Neuronal stem cell (in vitro differentiated cells): ENCODE measurements around the gene KIAA0753.

ENCODE experiments used
- DNase-seq: peaks from one replicate; pipeline ENCODE4 v3.0.0-alpha.2; 2013; ENCODE audit warnings: low spot score
- H2AFZ ChIP-seq: one replicate; pipeline ENCODE4 v1.6.1; 2013; ENCODE audit warnings: mild to moderate bottlenecking, low read length, inconsistent platforms
- H2AK5ac ChIP-seq: 2 replicates; pipeline ENCODE4 v1.6.1; 2013; ENCODE audit warnings: low read depth, mild to moderate bottlenecking, inconsistent platforms, low read length, moderate library complexity, mixed read lengths
- H2BK120ac ChIP-seq: 2 replicates; pipeline ENCODE4 v1.6.1; 2013; ENCODE audit warnings: low read depth, mild to moderate bottlenecking, inconsistent platforms, low read length, moderate library complexity, mixed read lengths
- H2BK12ac ChIP-seq: one replicate; pipeline ENCODE4 v1.6.1; 2013; ENCODE audit warnings: low read length, inconsistent platforms
- H2BK15ac ChIP-seq: 2 replicates; pipeline ENCODE4 v1.6.1; 2013; ENCODE audit warnings: mild to moderate bottlenecking, low read length, inconsistent platforms, mixed read lengths
- H2BK5ac ChIP-seq: one replicate; pipeline ENCODE4 v1.6.1; 2013; ENCODE audit warnings: inconsistent platforms, mild to moderate bottlenecking, low read length, moderate library complexity
- H3K14ac ChIP-seq: one replicate; pipeline ENCODE4 v1.6.1; 2013; ENCODE audit warnings: low read length, inconsistent platforms
- H3K18ac ChIP-seq: 2 replicates; pipeline ENCODE4 v1.6.1; 2013; ENCODE audit warnings: low read length, inconsistent platforms
- H3K23ac ChIP-seq: 2 replicates; pipeline ENCODE4 v1.6.1; 2013; ENCODE audit warnings: low read depth, mild to moderate bottlenecking, mixed read lengths, low read length, inconsistent platforms; ENCODE audit not compliant: poor library complexity
- H3K27ac ChIP-seq: replicated peaks from 3 replicates; pipeline ENCODE4 v1.5.1; 2013; ENCODE audit warnings: low read length, inconsistent platforms
- H3K27me3 ChIP-seq, 3 experiments: 2 replicates each; pipeline ENCODE4 v1.6.1; 2013; ENCODE audit warnings: low read length in 3 of 3, mild to moderate bottlenecking in 2 of 3, inconsistent platforms in 1 of 3, low read depth in 1 of 3, mixed read lengths in 1 of 3, moderate library complexity in 1 of 3; ENCODE audit not compliant: control insufficient read depth in 3 of 3, insufficient read depth in 3 of 3
- H3K36me3 ChIP-seq, 2 donors: replicated peaks in 1 of 2; 2 replicates each; pipeline ENCODE4 v1.6.1; 2013; ENCODE audit warnings: low read length in 2 of 2; ENCODE audit not compliant: control insufficient read depth in 2 of 2, insufficient read depth in 2 of 2
- H3K4ac ChIP-seq: 2 replicates; pipeline ENCODE4 v1.6.1; 2013; ENCODE audit warnings: inconsistent platforms, mild to moderate bottlenecking, low read length, moderate library complexity
- H3K4me1 ChIP-seq, 2 donors: 1 replicate in 1 of 2; 2 replicates in 1 of 2; pipeline ENCODE4 v1.6.1; 2013; ENCODE audit warnings: low read length in 2 of 2, low read depth in 1 of 2; ENCODE audit not compliant: control insufficient read depth in 2 of 2, insufficient read depth in 1 of 2
- H3K4me2 ChIP-seq: one replicate; pipeline ENCODE4 v1.6.1; 2013; ENCODE audit warnings: mild to moderate bottlenecking, low read length, inconsistent platforms; ENCODE audit not compliant: insufficient read depth, poor library complexity, severe bottlenecking
- H3K4me3 ChIP-seq, 2 donors: 2 replicates each; pipeline ENCODE4 v1.5.1; 2013; ENCODE audit warnings: low read length in 2 of 2, mild to moderate bottlenecking in 2 of 2, inconsistent platforms in 1 of 2, moderate library complexity in 1 of 2
- H3K79me1 ChIP-seq: one replicate; pipeline ENCODE4 v1.6.1; 2013; ENCODE audit warnings: low read depth, mild to moderate bottlenecking, inconsistent platforms, low read length, moderate library complexity
- H3K9ac ChIP-seq: one replicate; pipeline ENCODE4 v1.6.1; 2013; ENCODE audit warnings: mild to moderate bottlenecking, low read depth, low read length, inconsistent platforms; ENCODE audit not compliant: poor library complexity
- H3K9me3 ChIP-seq, 2 donors: replicated peaks in 1 of 2; 2 replicates each; pipeline versions ENCODE3 to v1.6.1; 2013; ENCODE audit warnings: low read length in 2 of 2, mild to moderate bottlenecking in 2 of 2, inconsistent platforms in 1 of 2, low read depth in 1 of 2, mixed read lengths in 1 of 2, moderate library complexity in 1 of 2; ENCODE audit not compliant: control insufficient read depth in 2 of 2, insufficient read depth in 1 of 2
- H4K8ac ChIP-seq: one replicate; pipeline ENCODE4 v1.6.1; 2013; ENCODE audit warnings: low read depth, mild to moderate bottlenecking, inconsistent platforms, low read length, moderate library complexity
- H4K91ac ChIP-seq: one replicate; pipeline ENCODE4 v1.6.1; 2013; ENCODE audit warnings: low read length, low read depth, mild to moderate bottlenecking, inconsistent platforms; ENCODE audit not compliant: poor library complexity
- WGBS, 2 donors: extraction: QIAGEN DNeasy Blood & Tissue Kit; methylation state at CpG; one replicate each; pipeline ENCODE4 v1.1.7; 2013; ENCODE audit warnings: missing lambda C conversion rate in 2 of 2, mixed read lengths in 1 of 2; ENCODE audit not compliant: insufficient read length in 2 of 2, insufficient replicate concordance in 1 of 2; ENCODE audit errors: extremely low coverage in 2 of 2; 5-methylcytosine and 5-hydroxymethylcytosine counted together

Gene KIAA0753

DNA sequence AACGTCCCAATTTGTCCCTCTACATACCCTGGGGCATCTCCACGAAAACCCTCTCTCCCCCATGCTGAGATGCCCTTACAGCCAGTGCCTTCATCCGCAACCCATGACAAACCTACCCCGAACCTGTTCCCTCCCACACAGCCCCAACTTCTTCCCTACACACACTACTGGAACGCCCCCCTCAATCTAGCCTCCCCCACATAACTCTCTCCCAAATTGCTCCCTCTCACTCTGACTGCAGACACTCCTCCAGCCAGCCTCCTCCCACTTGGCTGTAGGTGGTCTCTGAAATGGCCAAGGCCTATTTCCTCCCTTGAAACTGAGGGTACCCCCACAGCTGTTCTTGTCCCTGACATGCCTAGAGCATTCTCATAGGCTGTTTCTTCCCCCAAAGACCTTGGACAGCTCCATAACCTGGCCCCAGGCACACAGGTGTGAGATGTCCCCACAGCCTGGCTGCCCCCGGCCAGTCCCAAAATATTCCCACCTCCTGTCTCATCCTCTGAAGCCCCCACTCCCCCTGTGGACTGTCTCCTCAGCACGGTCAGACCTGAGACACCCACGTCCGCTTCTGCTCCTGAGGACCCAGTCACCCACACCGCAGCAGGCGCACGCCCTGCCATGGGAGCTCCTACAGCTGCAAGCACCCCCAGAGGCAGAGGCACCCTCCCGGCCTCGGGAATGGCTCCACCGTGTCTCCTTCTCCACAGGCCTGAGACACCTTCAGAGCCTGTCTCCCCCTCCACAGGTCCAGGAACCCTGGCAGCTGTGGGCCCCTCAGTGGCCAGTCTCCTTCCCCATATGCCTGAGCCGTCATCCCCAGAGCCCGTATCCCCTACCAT is 3.7 kb downstream of the KIAA0753 start:
- H3K18ac ChIP-seq, result no peak overlapping the region
- no CpG with 5 or more reads among the region's 17 CpGs for WGBS, 2 donors

GRCh38 chr17:6636105-6636504 is 4.4 kb downstream of the KIAA0753 start:
- Histone ChIP-seq H3K79me1 (peaks cover 33% of the 10 kb centered on the region), H3K23ac (no peak overlapping the region), H3K9me3 (peaks cover 0 to 4% of the 10 kb centered on the region in 2 donors), H2AFZ (no peak overlapping the region), H2BK120ac (no peak overlapping the region), H2AK5ac (no peak overlapping the region), H3K36me3 (peaks cover 8 to 65% of the 10 kb centered on the region in 2 donors), H3K4me3 (no peak overlapping the region), H3K4me1 (peaks cover 7% of the 10 kb centered on the region in 2 donors), H2BK15ac (no peak overlapping the region), H3K27ac (no peak overlapping the region), H3K18ac (no peak overlapping the region), H3K9ac (no peak overlapping the region), H3K27me3 (no peaks in the 10 kb centered on the region), H4K91ac (peak overlapping the region; percentile 53), H3K4me2 (no peak overlapping the region), H3K4ac (no peak overlapping the region), H2BK12ac (no peak overlapping the region), H3K14ac (no peak overlapping the region), H2BK5ac (no peak overlapping the region), H4K8ac (no peak overlapping the region)
- no peak for DNase-seq
- no CpG with 5 or more reads among the region's 2 CpGs for WGBS, 2 donors

More for the DNA sequence above, 3.7 kb downstream of the KIAA0753 start:
- Histone ChIP-seq H3K4ac (no peak overlapping the region), H3K4me1 (peaks cover 9% of the 10 kb centered on the region in 2 donors), H3K27me3 (no peaks in the 10 kb centered on the region), H3K9me3 (peaks cover 0 to 4% of the 10 kb centered on the region in 2 donors), H2AK5ac (no peak overlapping the region), H3K4me2 (no peak overlapping the region), H3K79me1 (peaks cover 33% of the 10 kb centered on the region), H3K9ac (no peak overlapping the region), H2AFZ (no peak overlapping the region), H2BK15ac (no peak overlapping the region), H2BK5ac (peak overlapping the region; percentile 82), H3K36me3 (peaks cover 8 to 58% of the 10 kb centered on the region in 2 donors), H4K8ac (peak overlapping the region; percentile 43), H2BK120ac (no peak overlapping the region), H3K23ac (no peak overlapping the region), H2BK12ac (no peak overlapping the region), H3K4me3 (no peak overlapping the region), H3K27ac (no peak overlapping the region), H3K14ac (no peak overlapping the region), H4K91ac (peak overlapping the region; percentile 53)
- no peak for DNase-seq

DNA sequence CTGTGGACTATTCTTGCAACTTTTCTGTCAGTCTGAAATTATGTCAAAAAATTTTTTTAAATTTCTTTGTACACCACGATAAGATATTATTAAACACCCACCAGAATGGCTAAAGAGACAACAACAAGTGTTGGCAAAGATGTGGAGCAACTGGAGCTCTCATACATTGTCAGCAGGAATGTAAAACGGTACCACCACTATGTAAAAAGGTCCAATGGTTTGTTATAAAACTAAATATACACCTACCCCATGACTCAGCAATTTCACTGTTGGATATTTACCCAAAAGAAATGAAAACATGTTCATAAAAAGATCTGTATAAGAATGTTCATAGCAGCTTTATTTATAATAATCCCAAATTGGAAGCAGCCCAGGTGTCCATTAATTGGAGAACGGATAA is 7.2 kb downstream of the KIAA0753 start:
- no peaks in the 10 kb centered on the region for H3K27me3 ChIP-seq
- no peak overlapping the region for H2BK15ac ChIP-seq
- H3K4me2 ChIP-seq, result no peak overlapping the region
- no peak overlapping the region for H2BK12ac ChIP-seq
- H3K4ac ChIP-seq, result no peak overlapping the region
- no peak overlapping the region for H3K18ac ChIP-seq
- no peak for DNase-seq
- H2BK5ac ChIP-seq, result no peak overlapping the region
- no CpG with 5 or more reads among the region's 3 CpGs for WGBS, 2 donors
- peaks cover 14% of the 10 kb centered on the region for H3K79me1 ChIP-seq
- H4K91ac ChIP-seq, result no peak overlapping the region
- H4K8ac ChIP-seq, result no peak overlapping the region
- no peak overlapping the region for H3K23ac ChIP-seq
- H3K14ac ChIP-seq, result no peak overlapping the region
- H3K4me1 ChIP-seq, result no peaks in the 10 kb centered on the region
- no peak overlapping the region for H3K27ac ChIP-seq
- no peak overlapping the region for H2AK5ac ChIP-seq
- H3K36me3 ChIP-seq, result peaks cover 11 to 93% of the 10 kb centered on the region in 2 donors
- H3K9me3 ChIP-seq, result peaks cover 0 to 4% of the 10 kb centered on the region in 2 donors
- no peak overlapping the region for H2AFZ ChIP-seq
- H2BK120ac ChIP-seq, result no peak overlapping the region
- H3K4me3 ChIP-seq, result no peak overlapping the region
- H3K9ac ChIP-seq, result no peak overlapping the region

- H2BK5ac ChIP-seq, result no peak overlapping the region
- H3K23ac ChIP-seq, result no peak overlapping the region
- no peak overlapping the region for H2BK12ac ChIP-seq
- no peak overlapping the region for H2AFZ ChIP-seq
- H3K27ac ChIP-seq, result no peak overlapping the region
- H2BK15ac ChIP-seq, result no peak overlapping the region
- peaks cover 14 to 97% of the 10 kb centered on the region in 2 donors for H3K36me3 ChIP-seq
- no peak overlapping the region for H4K91ac ChIP-seq
- no peak overlapping the region for H3K9ac ChIP-seq
- H2AK5ac ChIP-seq, result no peak overlapping the region
- no peaks in the 10 kb centered on the region for H3K4me1 ChIP-seq
- no peak overlapping the region for H3K4ac ChIP-seq
- no peak overlapping the region for H2BK120ac ChIP-seq
- DNase-seq, result no peak
- H3K18ac ChIP-seq, result no peak overlapping the region
- H4K8ac ChIP-seq, result no peak overlapping the region
- peaks cover 10% of the 10 kb centered on the region for H3K79me1 ChIP-seq
- H3K9me3 ChIP-seq, result peaks cover 0 to 4% of the 10 kb centered on the region in 2 donors
- no peak overlapping the region for H3K4me3 ChIP-seq
- H3K27me3 ChIP-seq, result no peaks in the 10 kb centered on the region
- no peak overlapping the region for H3K4me2 ChIP-seq
- H3K14ac ChIP-seq, result no peak overlapping the region
Observed at GRCh38 chr17:6632530-6632929, 8.0 kb downstream of the KIAA0753 start.
